Kidney epithelial cell (primary cell): Measurements from ENCODE around the gene FER. TPM values are rescaled to one million over a fixed set of nuclear protein-coding genes. Genes with fewer than 3 reads are reported as not detected.

Experiments used
- DNase-seq: peaks from one replicate; pipeline ENCODE4 v3.0.0-alpha.2; 2010; ENCODE audit warnings: low read depth
- H3K27me3 ChIP-seq: 2 replicates; pipeline ENCODE4 v1.6.0; 2011; ENCODE audit warnings: low read length; ENCODE audit not compliant: control insufficient read depth, insufficient read depth
- H3K36me3 ChIP-seq: 2 replicates; pipeline ENCODE4 v1.5.1; 2011; ENCODE audit warnings: low read length; ENCODE audit not compliant: control insufficient read depth, insufficient read depth
- H3K4me3 ChIP-seq: 2 replicates; pipeline ENCODE4 v1.5.1; 2011; ENCODE audit warnings: low read depth, mild to moderate bottlenecking, control low read depth, low read length
- CTCF ChIP-seq: IDR thresholded peaks from 2 replicates; pipeline ENCODE4 v1.5.1; 2011; ENCODE audit warnings: mild to moderate bottlenecking, moderate library complexity, low read length, control low read depth, inconsistent platforms; ENCODE audit not compliant: insufficient read depth, poor library complexity, severe bottlenecking
- total RNA-seq: library from RNA; depleted of rRNA; stranded (reverse); fragments of >200 nt; gene quantifications from 2 replicates; pipeline ENCODE4 v1.2.3, GENCODE V29; 2015

FER gene
- total RNA-seq, 1 donor from 2014 or later: 15.1 TPM

GRCh38 chr5:109177782-109178181 lies 430.1 kb downstream of the FER start:
- no peak for TF ChIP-seq CTCF
- Histone ChIP-seq H3K4me3 (no peak overlapping the region), H3K27me3 (no peaks in the 10 kb centered on the region), H3K36me3 (no peaks in the 10 kb centered on the region)
- no peak for DNase-seq

GRCh38 chr5:109180668-109181067 lies 433.0 kb downstream of the FER start:
- no peak overlapping the region for H3K4me3 ChIP-seq

GRCh38 chr5:109186759-109187158 lies 439.1 kb downstream of the FER start:
- no peaks in the 10 kb centered on the region for H3K27me3 ChIP-seq
- TF ChIP-seq CTCF: no peak
- no peaks in the 10 kb centered on the region for H3K36me3 ChIP-seq
- H3K4me3 ChIP-seq: no peak overlapping the region
- no peak for DNase-seq

More at GRCh38 chr5:109180668-109181067, 433.0 kb downstream of the FER start:
- no peak for DNase-seq
- TF ChIP-seq CTCF: no peak
- Histone ChIP-seq H3K27me3 (no peaks in the 10 kb centered on the region), H3K36me3 (no peaks in the 10 kb centered on the region)

GRCh38 chr5:109191153-109191558 lies 443.5 kb downstream of the FER start:
- Histone ChIP-seq H3K36me3 (no peaks in the 10 kb centered on the region), H3K27me3 (no peaks in the 10 kb centered on the region), H3K4me3 (no peak overlapping the region)
- DNase-seq: no peak
- no peak for TF ChIP-seq CTCF

DNA sequence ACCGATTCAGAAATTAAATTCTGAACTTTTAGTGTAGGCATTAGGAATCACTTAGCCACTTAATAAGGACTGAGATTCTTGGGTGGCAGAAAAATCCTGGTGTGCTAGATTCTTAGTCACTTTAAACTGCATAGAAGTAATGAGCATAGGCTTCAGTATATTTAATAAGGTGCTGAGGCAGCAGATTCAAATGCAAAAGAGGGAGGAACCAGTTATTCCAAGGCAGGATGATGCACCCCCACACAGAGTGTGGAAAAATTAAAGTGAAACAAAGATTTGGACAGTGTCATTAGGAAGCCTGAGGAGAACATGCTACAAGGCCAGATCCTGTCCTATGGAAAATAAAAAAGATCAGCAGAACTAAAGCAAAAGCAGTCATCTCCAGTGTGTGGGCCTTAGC lies 444.3 kb downstream of the FER start:
- Histone ChIP-seq H3K27me3 (no peaks in the 10 kb centered on the region), H3K4me3 (no peak overlapping the region), H3K36me3 (no peaks in the 10 kb centered on the region)
- no peak for DNase-seq
- TF ChIP-seq CTCF: no peak

GRCh38 chr5:109192555-109193281 lies 445.0 kb downstream of the FER start:
- Histone ChIP-seq H3K27me3 (no peaks in the 10 kb centered on the region), H3K36me3 (no peaks in the 10 kb centered on the region), H3K4me3 (no peak overlapping the region)
- DNase-seq: no peak
- TF ChIP-seq CTCF: no peak
